Fibroblast of the aortic adventitia (primary cell): ENCODE data around the gene STPG3. TPM values are rescaled to one million over a fixed set of nuclear protein-coding genes. Genes with fewer than 3 reads are reported as not detected.

ENCODE experiments used
- DNase-seq: peaks from one replicate; pipeline ENCODE4 v3.0.0-alpha.2; 2010; ENCODE audit warnings: low read depth
- H3K4me3 ChIP-seq: 2 replicates; pipeline ENCODE4 v1.5.1; 2011; ENCODE audit warnings: low read depth, mild to moderate bottlenecking, control low read depth, low read length, moderate library complexity
- total RNA-seq: library from RNA; depleted of rRNA; stranded (reverse); fragments of >200 nt; gene quantifications from 2 replicates; pipeline ENCODE4 v1.2.3, GENCODE V29; 2012; ENCODE audit warnings: low replicate concordance
- TF ChIP-seq, protein P1 (sequence below): IDR thresholded peaks from 2 replicates; pipeline ENCODE4 v1.5.1; 2011; ENCODE audit warnings: mild to moderate bottlenecking, low read length, control low read depth, inconsistent platforms; ENCODE audit not compliant: insufficient read depth

STPG3 gene
- total RNA-seq, 1 donor: not detected

- H3K4me3 ChIP-seq: peak overlapping the region; percentile 56
- TF ChIP-seq, protein P1, sequence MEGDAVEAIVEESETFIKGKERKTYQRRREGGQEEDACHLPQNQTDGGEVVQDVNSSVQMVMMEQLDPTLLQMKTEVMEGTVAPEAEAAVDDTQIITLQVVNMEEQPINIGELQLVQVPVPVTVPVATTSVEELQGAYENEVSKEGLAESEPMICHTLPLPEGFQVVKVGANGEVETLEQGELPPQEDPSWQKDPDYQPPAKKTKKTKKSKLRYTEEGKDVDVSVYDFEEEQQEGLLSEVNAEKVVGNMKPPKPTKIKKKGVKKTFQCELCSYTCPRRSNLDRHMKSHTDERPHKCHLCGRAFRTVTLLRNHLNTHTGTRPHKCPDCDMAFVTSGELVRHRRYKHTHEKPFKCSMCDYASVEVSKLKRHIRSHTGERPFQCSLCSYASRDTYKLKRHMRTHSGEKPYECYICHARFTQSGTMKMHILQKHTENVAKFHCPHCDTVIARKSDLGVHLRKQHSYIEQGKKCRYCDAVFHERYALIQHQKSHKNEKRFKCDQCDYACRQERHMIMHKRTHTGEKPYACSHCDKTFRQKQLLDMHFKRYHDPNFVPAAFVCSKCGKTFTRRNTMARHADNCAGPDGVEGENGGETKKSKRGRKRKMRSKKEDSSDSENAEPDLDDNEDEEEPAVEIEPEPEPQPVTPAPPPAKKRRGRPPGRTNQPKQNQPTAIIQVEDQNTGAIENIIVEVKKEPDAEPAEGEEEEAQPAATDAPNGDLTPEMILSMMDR: peak; percentile 61
- DNase-seq: peak; percentile 38
These were observed 51.5 kb downstream of the STPG3 start for GRCh38 chr9:137302449-137303150.

Other genes with a start within 250 kb of the STPG3 start
- 21.0 and 25.0 TPM in 2 replicates for gene ABCA2, start 223.0 kb upstream of the STPG3 start, total RNA-seq
- not detected in 2 replicates for gene FUT7, start 219.2 kb upstream of the STPG3 start, total RNA-seq
- gene NPDC1, start 205.1 kb upstream of the STPG3 start, total RNA-seq: 23.8 and 31.6 TPM in 2 replicates
- gene ENTPD2, start 197.2 kb upstream of the STPG3 start, total RNA-seq: 0.09 TPM in 1 of 2 replicates, not detected in the other
- 0.41 and 1.5 TPM in 2 replicates for gene SAPCD2, start 180.7 kb upstream of the STPG3 start, total RNA-seq
- 12.7 and 17.7 TPM in 2 replicates for gene UAP1L1, start 173.8 kb upstream of the STPG3 start, total RNA-seq
- gene MAN1B1, start 164.3 kb upstream of the STPG3 start, total RNA-seq: 50.8 and 103 TPM in 2 replicates
- 69.5 and 72.3 TPM in 2 replicates for gene DPP7, start 136.6 kb upstream of the STPG3 start, total RNA-seq
- not detected in 2 replicates for gene GRIN1, start 112.1 kb upstream of the STPG3 start, total RNA-seq
- not detected in 2 replicates for gene LRRC26, start 81.2 kb upstream of the STPG3 start, total RNA-seq
- not detected in 2 replicates for gene TMEM210, start 79.2 kb upstream of the STPG3 start, total RNA-seq
- gene ANAPC2, start 62.7 kb upstream of the STPG3 start, total RNA-seq: 25.7 and 28.0 TPM in 2 replicates
- 43.5 and 51.5 TPM in 2 replicates for gene SSNA1, start 62.6 kb upstream of the STPG3 start, total RNA-seq
- gene TPRN, start 50.5 kb upstream of the STPG3 start, total RNA-seq: 8.0 and 10.5 TPM in 2 replicates
- 32.3 and 34.7 TPM in 2 replicates for gene TMEM203, start 45.6 kb upstream of the STPG3 start, total RNA-seq
- gene NDOR1, start 45.6 kb upstream of the STPG3 start, total RNA-seq: 8.5 and 8.6 TPM in 2 replicates
- gene RNF208, start 29.0 kb upstream of the STPG3 start, total RNA-seq: 0.45 TPM in 1 of 2 replicates, not detected in the other
- 0.36 and 0.49 TPM in 2 replicates for gene CYSRT1, start 26.1 kb upstream of the STPG3 start, total RNA-seq
- 0.09 TPM in 1 of 2 replicates, not detected in the other for gene RNF224, start 23.8 kb upstream of the STPG3 start, total RNA-seq
- gene SLC34A3, start 20.4 kb upstream of the STPG3 start, total RNA-seq: not detected in 2 replicates
- gene TUBB4B, start 10.0 kb upstream of the STPG3 start, total RNA-seq: 21.8 and 195 TPM in 2 replicates
- 27.1 and 43.7 TPM in 2 replicates for gene NELFB, start 4.0 kb downstream of the STPG3 start, total RNA-seq
- 12.6 and 31.3 TPM in 2 replicates for gene TOR4A, start 26.4 kb downstream of the STPG3 start, total RNA-seq
- gene NRARP, start 51.0 kb downstream of the STPG3 start, total RNA-seq: 0.09 TPM in 1 of 2 replicates, not detected in the other
- 5.2 and 14.3 TPM in 2 replicates for gene EXD3, start 171.9 kb downstream of the STPG3 start, total RNA-seq
- 0.36 and 0.74 TPM in 2 replicates for gene NOXA1, start 172.1 kb downstream of the STPG3 start, total RNA-seq
- gene ENTPD8, start 190.1 kb downstream of the STPG3 start, total RNA-seq: not detected in 2 replicates
- 29.1 and 29.6 TPM in 2 replicates for gene NSMF, start 208.0 kb downstream of the STPG3 start, total RNA-seq